Erythroblast (primary cell): Measurements from ENCODE around the gene PTH2.

Experiments used
- DNase-seq, 2 experiments: peaks; one replicate each; lab custom pipeline; 2025; lab: John Stamatoyannopoulos, UW
- GATA1 ChIP-seq: IDR thresholded peaks from 2 replicates; pipeline ENCODE4 v1.6.1; 2011; ENCODE audit warnings: low read depth, mild to moderate bottlenecking, control low read depth, low read length, moderate library complexity
- POLR2A ChIP-seq: IDR thresholded peaks from 2 replicates; pipeline ENCODE4 v1.6.1; 2011; ENCODE audit warnings: mild to moderate bottlenecking, low read length

The PTH2 gene

GRCh38 chr19:49418511-49418910, 4.7 kb downstream of the PTH2 start:
- TF ChIP-seq GATA1 (no peak), POLR2A (no peak)
- no peak for DNase-seq

GRCh38 chr19:49417088-49417487, 6.2 kb downstream of the PTH2 start:
- TF ChIP-seq POLR2A (no peak), GATA1 (no peak)

GRCh38 chr19:49415810-49416200, 7.4 kb downstream of the PTH2 start:
- TF ChIP-seq GATA1 (no peak), POLR2A (no peak)
- DNase-seq, result no peak

More at GRCh38 chr19:49417088-49417487, 6.2 kb downstream of the PTH2 start:
- no peak for DNase-seq

GRCh38 chr19:49415102-49415809, 8.0 kb downstream of the PTH2 start:
- no peak for DNase-seq
- no peak for TF ChIP-seq GATA1
- no peak for TF ChIP-seq POLR2A

- no peak for DNase-seq
- TF ChIP-seq GATA1 (no peak), POLR2A (no peak)
Measured at GRCh38 chr19:49414256-49414655, 9.0 kb downstream of the PTH2 start.

- TF ChIP-seq GATA1, result no peak
- TF ChIP-seq POLR2A, result no peak
- no peak for DNase-seq
Measured at GRCh38 chr19:49413348-49413747, 9.9 kb downstream of the PTH2 start.

- TF ChIP-seq GATA1 (no peak), POLR2A (no peak)
- no peak for DNase-seq
Measured at GRCh38 chr19:49411681-49412326, 11.4 kb downstream of the PTH2 start.

GRCh38 chr19:49409441-49410029, 13.7 kb downstream of the PTH2 start:
- TF ChIP-seq GATA1 (no peak), POLR2A (no peak)
- no peak for DNase-seq

- no peak for DNase-seq
- no peak for TF ChIP-seq POLR2A
- TF ChIP-seq GATA1, result no peak
Measured at GRCh38 chr19:49408816-49409440, 14.3 kb downstream of the PTH2 start.

- no peak for TF ChIP-seq POLR2A
- no peak for TF ChIP-seq GATA1
Measured at GRCh38 chr19:49407482-49408015, 15.7 kb downstream of the PTH2 start.

GRCh38 chr19:49407079-49407478, 16.2 kb downstream of the PTH2 start:
- TF ChIP-seq GATA1 (no peak), POLR2A (no peak)
- no peak for DNase-seq

More at GRCh38 chr19:49407482-49408015, 15.7 kb downstream of the PTH2 start:
- DNase-seq, result no peak

GRCh38 chr19:49403404-49404187, 19.6 kb downstream of the PTH2 start:
- DNase-seq, result no peak
- TF ChIP-seq GATA1, result no peak
- no peak for TF ChIP-seq POLR2A

- TF ChIP-seq POLR2A, result no peak
- TF ChIP-seq GATA1, result no peak
Measured at GRCh38 chr19:49400029-49400428, 23.2 kb downstream of the PTH2 start.

More at GRCh38 chr19:49400029-49400428, 23.2 kb downstream of the PTH2 start:
- no peak for DNase-seq
